Right lobe of liver (tissue), 4 donors: Measurements from ENCODE around the gene MINK1.

Source experiments
- POLR2A ChIP-seq: fragments of 450-650 bp; IDR thresholded peaks from one replicate; pipeline ENCODE4 v1.6.1; 2017; ENCODE audit warnings: antibody characterized with exemption, mild to moderate bottlenecking
- TF ChIP-seq, protein P1 (sequence below), 4 donors: fragments of 200-600 bp in 3 of 4; fragments of 450-650 bp in 1 of 4; IDR thresholded peaks; one replicate each; pipeline versions ENCODE4 v1.5.1 to v1.8.0; 2016 to 2022; ENCODE audit warnings: antibody characterized with exemption in 4 of 4, mild to moderate bottlenecking in 2 of 4
- donor health status: DM: no; HTN: no; CAD: no.
- donor health status: DM: no; HTN: no; CAD: no.
- donor health status: DM: no; HTN: yes; CAD: no.

DNA sequence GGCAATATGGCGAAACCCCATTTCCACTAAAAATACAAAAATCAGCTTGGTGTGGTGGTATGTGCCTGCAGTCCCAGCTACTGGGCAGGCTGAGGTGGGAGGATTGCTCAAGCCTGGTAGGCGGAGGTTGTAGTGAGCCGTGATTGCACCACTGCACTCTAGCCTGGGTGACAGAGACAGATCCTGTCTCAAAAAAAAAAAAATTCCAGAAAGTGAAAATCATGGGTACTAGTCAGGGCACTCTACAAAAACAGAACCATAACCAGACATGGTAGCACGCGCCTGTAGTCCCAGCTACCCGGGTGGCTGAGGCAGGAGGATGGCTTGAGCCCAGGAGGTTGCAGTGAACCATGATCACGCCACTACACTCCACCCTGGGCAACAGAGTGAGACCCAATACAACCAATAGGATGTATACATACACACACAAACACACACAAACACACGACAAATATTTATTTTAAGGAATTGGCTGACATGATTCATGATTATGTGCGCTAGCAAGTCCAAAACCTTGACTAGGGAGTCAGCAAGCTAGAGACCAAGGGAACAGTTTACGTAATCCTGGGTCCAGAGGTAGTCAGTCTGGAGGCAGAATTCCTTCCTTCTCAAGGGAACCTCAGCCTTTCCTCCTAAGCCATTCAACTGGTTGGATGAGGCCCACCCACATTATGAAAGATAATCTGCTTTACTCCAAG, 87.4 kb downstream of the MINK1 start:
- TF ChIP-seq, protein P1, sequence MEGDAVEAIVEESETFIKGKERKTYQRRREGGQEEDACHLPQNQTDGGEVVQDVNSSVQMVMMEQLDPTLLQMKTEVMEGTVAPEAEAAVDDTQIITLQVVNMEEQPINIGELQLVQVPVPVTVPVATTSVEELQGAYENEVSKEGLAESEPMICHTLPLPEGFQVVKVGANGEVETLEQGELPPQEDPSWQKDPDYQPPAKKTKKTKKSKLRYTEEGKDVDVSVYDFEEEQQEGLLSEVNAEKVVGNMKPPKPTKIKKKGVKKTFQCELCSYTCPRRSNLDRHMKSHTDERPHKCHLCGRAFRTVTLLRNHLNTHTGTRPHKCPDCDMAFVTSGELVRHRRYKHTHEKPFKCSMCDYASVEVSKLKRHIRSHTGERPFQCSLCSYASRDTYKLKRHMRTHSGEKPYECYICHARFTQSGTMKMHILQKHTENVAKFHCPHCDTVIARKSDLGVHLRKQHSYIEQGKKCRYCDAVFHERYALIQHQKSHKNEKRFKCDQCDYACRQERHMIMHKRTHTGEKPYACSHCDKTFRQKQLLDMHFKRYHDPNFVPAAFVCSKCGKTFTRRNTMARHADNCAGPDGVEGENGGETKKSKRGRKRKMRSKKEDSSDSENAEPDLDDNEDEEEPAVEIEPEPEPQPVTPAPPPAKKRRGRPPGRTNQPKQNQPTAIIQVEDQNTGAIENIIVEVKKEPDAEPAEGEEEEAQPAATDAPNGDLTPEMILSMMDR (IDR thresholded peaks at IDR 0.05) = no peak
- peak; percentile 45 for TF ChIP-seq POLR2A
